GM23248 (cell line): ENCODE data around the gene TMEM95. TPM values are rescaled to one million over a fixed set of nuclear protein-coding genes. Genes with fewer than 3 reads are reported as not detected.
A peak's percentile ranks its signal among the peaks of the same experiment; 100 is the strongest.

Experiments
- DNase-seq: peaks from one replicate; pipeline ENCODE4 v3.0.0-alpha.2; 2015
- H2AFZ ChIP-seq: fragments of 200-600 bp; sonication (generic); 2 replicates; pipeline ENCODE4 v1.6.1; 2016; ENCODE audit warnings: antibody characterized with exemption
- H3F3A ChIP-seq: fragments of 200-600 bp; sonication (generic); 2 replicates; pipeline ENCODE4 v1.6.1; 2016; ENCODE audit warnings: mild to moderate bottlenecking, antibody characterized with exemption, mixed run types; ENCODE audit not compliant: insufficient read depth
- H3K27ac ChIP-seq: fragments of 200-600 bp; sonication (generic); 2 replicates; pipeline ENCODE4 v1.5.1; 2016; ENCODE audit warnings: mild to moderate bottlenecking
- H3K27me3 ChIP-seq: fragments of 200-600 bp; sonication (generic); replicated peaks from 2 replicates; pipeline ENCODE4 v1.6.1; 2016; ENCODE audit warnings: mild to moderate bottlenecking; ENCODE audit not compliant: insufficient read depth
- H3K36me3 ChIP-seq: fragments of 200-600 bp; sonication (generic); 2 replicates; pipeline ENCODE4 v1.6.1; 2016; ENCODE audit warnings: low read depth, mild to moderate bottlenecking
- H3K4me1 ChIP-seq: fragments of 200-600 bp; sonication (generic); 2 replicates; pipeline ENCODE4 v1.6.1; 2016; ENCODE audit warnings: mild to moderate bottlenecking; ENCODE audit not compliant: insufficient read depth
- H3K4me2 ChIP-seq: fragments of 200-600 bp; sonication (generic); one replicate; pipeline ENCODE4 v1.6.1; 2016; ENCODE audit warnings: mild to moderate bottlenecking; ENCODE audit not compliant: unreplicated experiment
- H3K4me3 ChIP-seq: fragments of 200-600 bp; sonication (generic); 2 replicates; pipeline ENCODE4 v1.5.1; 2016; ENCODE audit warnings: mild to moderate bottlenecking
- H3K79me2 ChIP-seq: fragments of 200-600 bp; sonication (generic); 2 replicates; pipeline ENCODE4 v1.6.1; 2016; ENCODE audit warnings: mild to moderate bottlenecking; ENCODE audit not compliant: insufficient read depth
- H3K9ac ChIP-seq: fragments of 200-600 bp; sonication (generic); 2 replicates; pipeline ENCODE4 v1.6.1; 2016; ENCODE audit warnings: mild to moderate bottlenecking
- H3K9me2 ChIP-seq: fragments of 200-600 bp; sonication (generic); 2 replicates; pipeline ENCODE4 v1.6.1; 2016; ENCODE audit warnings: mixed run types, mild to moderate bottlenecking, moderate library complexity; ENCODE audit not compliant: insufficient read depth
- H3K9me3 ChIP-seq: fragments of 200-600 bp; sonication (generic); one replicate; pipeline ENCODE4 v1.6.1; 2017; ENCODE audit warnings: low read depth
- H4K20me1 ChIP-seq: fragments of 200-600 bp; sonication (generic); 2 replicates; pipeline ENCODE4 v1.6.0; 2016; ENCODE audit not compliant: insufficient read depth
- EZH2 ChIP-seq: fragments of 200-600 bp; sonication (generic); IDR thresholded peaks from 2 replicates; pipeline ENCODE4 v1.6.1; 2018; ENCODE audit warnings: antibody characterized with exemption, mild to moderate bottlenecking; ENCODE audit not compliant: insufficient read depth, poor library complexity, severe bottlenecking
- EZH2phosphoT487 ChIP-seq: fragments of 200-600 bp; sonication (generic); IDR thresholded peaks from 2 replicates; pipeline ENCODE4 v1.6.1; 2018; ENCODE audit warnings: antibody characterized with exemption, moderate library complexity, mild to moderate bottlenecking, low read depth; ENCODE audit not compliant: insufficient read depth
- WGBS, 2 experiments: methylation state at CpG; one replicate each; pipeline ENCODE4 v1.1.6; 2015 to 2017; ENCODE audit warnings: low lambda C conversion rate in 2 of 2, low coverage in 1 of 2; ENCODE audit errors: missing lambda C conversion rate in 2 of 2; 5-methylcytosine and 5-hydroxymethylcytosine counted together
- in situ Hi-C: fragments of 300-500 bp; cut with MboI; formaldehyde crosslinking; loops from 2 replicates; pipeline ENCODE4 v1.15.0; 2020
- polyA plus RNA-seq: library from polyadenylated mRNA; unstranded; fragments of >200 nt; fragmentation: Nextera tagmentation; extraction: Ambion mirVana; gene quantifications from 2 replicates; pipeline ENCODE4 v1.2.1, GENCODE V29; 2016
- total RNA-seq: library from RNA; depleted of rRNA; stranded (reverse); fragments of >200 nt; shearing (Covaris generic); gene quantifications from 2 replicates; pipeline ENCODE4 v1.2.3, GENCODE V29; 2014

TMEM95 gene
- total and polyA plus RNA-seq, 2 experiments from 2014 or later: not detected

DNA sequence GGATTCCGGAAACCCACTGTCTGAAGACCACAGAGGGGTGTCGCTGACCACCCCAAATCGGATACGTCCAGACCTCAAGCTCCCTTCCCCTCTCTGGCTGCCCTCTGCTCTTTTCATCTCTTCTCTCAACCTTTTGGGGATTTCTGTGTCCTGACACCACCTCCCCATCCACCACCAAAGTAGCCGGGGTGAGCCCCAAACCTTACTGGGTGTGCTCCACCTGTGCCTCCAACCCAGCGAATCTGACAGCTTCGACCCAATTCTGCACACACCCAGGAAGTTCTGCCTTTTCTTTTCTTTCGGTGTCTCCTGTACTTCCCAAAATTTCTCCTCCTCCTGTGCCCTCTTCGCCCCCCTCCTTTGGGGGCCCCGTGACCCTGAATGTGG, 2.5 kb upstream of the TMEM95 start:
- TF ChIP-seq EZH2 (no peak), EZH2phosphoT487 (no peak)
- H3K4me2 ChIP-seq: peak overlapping the region; percentile 97
- 7 to 11% methylated on average over 10 of the region's 10 CpGs for WGBS, 2 experiments
- peak overlapping the region; percentile 100 for H3K27ac ChIP-seq
- H3K4me1 ChIP-seq: peaks cover 37% of the 10 kb centered on the region
- H3K9ac ChIP-seq: peak overlapping the region; percentile 100
- H3K9me2 ChIP-seq: no peaks in the 10 kb centered on the region
- H3K79me2 ChIP-seq: peaks cover 38% of the 10 kb centered on the region
- in situ Hi-C loops: no loop called here
- no peak for DNase-seq
- no peaks in the 10 kb centered on the region for H3K27me3 ChIP-seq
- peak overlapping the region; percentile 98 for H3K4me3 ChIP-seq
- peak overlapping the region; percentile 66 for H2AFZ ChIP-seq
- no peaks in the 10 kb centered on the region for H4K20me1 ChIP-seq
- H3K9me3 ChIP-seq: no peaks in the 10 kb centered on the region
- no peaks in the 10 kb centered on the region for H3K36me3 ChIP-seq
- H3F3A ChIP-seq: peaks cover 17% of the 10 kb centered on the region

DNA sequence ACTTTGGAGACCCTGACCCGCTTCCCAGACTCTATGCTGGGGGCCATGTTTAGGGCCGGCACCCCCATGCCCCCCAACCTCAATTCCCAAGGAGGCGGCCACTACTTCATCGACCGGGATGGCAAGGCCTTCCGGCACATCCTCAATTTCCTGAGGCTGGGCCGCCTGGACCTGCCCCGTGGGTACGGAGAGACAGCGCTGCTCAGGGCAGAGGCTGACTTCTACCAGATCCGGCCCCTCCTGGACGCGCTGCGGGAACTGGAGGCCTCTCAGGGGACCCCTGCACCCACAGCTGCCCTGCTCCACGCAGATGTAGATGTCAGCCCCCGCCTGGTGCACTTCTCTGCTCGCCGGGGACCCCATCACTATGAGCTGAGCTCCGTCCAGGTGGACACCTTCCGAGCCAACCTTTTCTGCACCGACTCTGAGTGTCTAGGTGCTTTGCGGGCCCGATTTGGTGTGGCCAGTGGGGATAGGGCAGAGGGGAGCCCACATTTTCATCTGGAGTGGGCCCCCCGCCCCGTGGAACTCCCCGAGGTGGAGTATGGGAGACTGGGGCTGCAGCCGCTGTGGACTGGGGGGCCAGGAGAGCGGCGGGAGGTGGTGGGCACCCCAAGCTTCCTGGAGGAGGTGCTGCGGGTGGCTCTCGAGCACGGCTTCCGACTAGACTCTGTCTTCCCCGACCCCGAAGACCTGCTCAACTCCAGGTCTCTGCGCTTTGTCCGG, 1.9 kb upstream of the TMEM95 start:
- H3K9ac ChIP-seq: peak overlapping the region; percentile 100
- H3K36me3 ChIP-seq: no peaks in the 10 kb centered on the region
- DNase-seq: peak; percentile 49
- no peaks in the 10 kb centered on the region for H4K20me1 ChIP-seq
- no peaks in the 10 kb centered on the region for H3K27me3 ChIP-seq
- in situ Hi-C loops: no loop called here
- peaks cover 38% of the 10 kb centered on the region for H3K79me2 ChIP-seq
- H3K4me2 ChIP-seq: peak overlapping the region; percentile 97
- peak overlapping the region; percentile 100; the same call in 1 of the 2 replicates for H3K27ac ChIP-seq
- no peak for TF ChIP-seq EZH2
- TF ChIP-seq EZH2phosphoT487: no peak
- no peak overlapping the region for H2AFZ ChIP-seq
- H3K9me3 ChIP-seq: no peaks in the 10 kb centered on the region
- H3K4me1 ChIP-seq: peaks cover 37% of the 10 kb centered on the region
- peak overlapping the region; percentile 98 for H3K4me3 ChIP-seq
- H3F3A ChIP-seq: peaks cover 17% of the 10 kb centered on the region
- H3K9me2 ChIP-seq: no peaks in the 10 kb centered on the region
- WGBS, 2 experiments: 40 to 47% methylated on average over 28 to 34 of the region's 37 CpGs

DNA sequence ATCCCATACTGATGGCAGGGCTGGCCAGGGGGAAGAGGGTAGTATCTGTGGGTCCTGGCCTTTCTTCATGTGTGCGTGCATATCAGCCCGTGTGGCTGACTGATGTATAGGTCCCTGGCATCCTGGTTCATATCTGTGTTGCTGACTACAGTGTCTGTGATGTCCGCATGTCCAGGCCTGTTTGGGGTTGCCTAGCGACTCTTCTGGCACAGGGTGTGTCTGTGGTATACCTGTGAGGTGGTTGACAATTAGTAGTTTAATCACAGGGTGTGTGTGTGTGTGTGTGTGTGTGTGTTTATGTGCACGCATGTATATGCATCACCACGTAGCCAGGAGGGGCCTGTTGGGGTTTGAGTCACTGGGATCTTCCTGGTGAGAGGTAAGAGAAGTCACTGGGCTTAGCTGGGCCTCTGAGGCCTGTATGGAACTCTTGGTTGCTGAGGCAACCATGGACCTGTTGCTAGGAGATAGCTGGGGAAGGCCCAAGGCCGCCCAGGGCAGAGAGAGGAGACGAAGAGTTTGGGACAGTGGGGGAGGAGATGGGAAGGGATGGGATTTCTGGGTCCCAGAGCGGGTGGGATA, 603 bp upstream of the TMEM95 start:
- in situ Hi-C loops: no loop called here
- no peak overlapping the region for H2AFZ ChIP-seq
- H4K20me1 ChIP-seq: no peaks in the 10 kb centered on the region
- DNase-seq: peak; percentile 87
- TF ChIP-seq EZH2phosphoT487 (no peak), EZH2 (no peak)
- no peaks in the 10 kb centered on the region for H3K27me3 ChIP-seq
- WGBS, 2 experiments: 42 to 44% methylated on average over 9 of the region's 9 CpGs
- peak overlapping the region; percentile 97 for H3K4me2 ChIP-seq
- H3K4me1 ChIP-seq: peaks cover 26% of the 10 kb centered on the region
- H3K27ac ChIP-seq: peak overlapping the region; percentile 66
- peak overlapping the region; percentile 100 for H3K9ac ChIP-seq
- no peaks in the 10 kb centered on the region for H3K9me2 ChIP-seq
- peak overlapping the region; percentile 98 for H3K4me3 ChIP-seq
- H3F3A ChIP-seq: peaks cover 17% of the 10 kb centered on the region
- peaks cover 38% of the 10 kb centered on the region for H3K79me2 ChIP-seq
- no peaks in the 10 kb centered on the region for H3K36me3 ChIP-seq
- no peaks in the 10 kb centered on the region for H3K9me3 ChIP-seq

DNA sequence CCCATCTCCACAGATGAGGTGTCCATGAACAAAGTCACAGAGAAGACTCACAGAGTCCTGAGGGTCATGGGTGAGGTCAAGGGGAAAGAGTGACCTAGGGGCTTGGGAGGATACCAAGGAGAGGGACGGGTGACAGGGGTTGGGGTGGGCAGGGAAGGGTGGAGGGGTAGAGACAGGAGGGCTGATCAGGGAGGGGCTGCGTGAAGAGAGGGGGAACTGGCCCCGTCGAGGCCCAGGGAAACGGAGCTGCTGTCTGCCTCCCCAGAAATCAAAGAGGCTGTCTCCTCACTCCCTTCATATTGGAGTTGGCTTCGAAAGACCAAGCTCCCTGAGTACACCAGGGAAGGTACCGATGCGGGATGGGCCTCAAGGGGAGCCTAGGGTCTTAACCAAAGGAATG, 617 bp downstream of the TMEM95 start:
- H3K9ac ChIP-seq: no peak overlapping the region
- in situ Hi-C loops: no loop called here
- H2AFZ ChIP-seq: no peak overlapping the region
- H3K9me3 ChIP-seq: no peaks in the 10 kb centered on the region
- TF ChIP-seq EZH2phosphoT487 (no peak), EZH2 (no peak)
- 35 to 49% methylated on average over 4 to 8 of the region's 8 CpGs for WGBS, 2 experiments
- no peak overlapping the region for H3K4me2 ChIP-seq
- no peaks in the 10 kb centered on the region for H3K27me3 ChIP-seq
- H3K4me1 ChIP-seq: peaks cover 19% of the 10 kb centered on the region
- H4K20me1 ChIP-seq: no peaks in the 10 kb centered on the region
- no peak overlapping the region for H3K4me3 ChIP-seq
- H3F3A ChIP-seq: peaks cover 17% of the 10 kb centered on the region
- H3K9me2 ChIP-seq: no peaks in the 10 kb centered on the region
- no peak for DNase-seq
- H3K79me2 ChIP-seq: peaks cover 38% of the 10 kb centered on the region
- H3K36me3 ChIP-seq: no peaks in the 10 kb centered on the region
- H3K27ac ChIP-seq: no peak overlapping the region
